Upper lobe of left lung (tissue), 6 donors: Measurements from ENCODE around the gene ARAP2. TPM values are rescaled to one million over a fixed set of nuclear protein-coding genes. Genes with fewer than 3 reads are reported as not detected.

Source experiments
- ATAC-seq, 2 donors: fragments of 200-7000 bp; cut with Tn5 transposase; one replicate each; pipeline ENCODE4 v1.9.1; 2022; ENCODE audit warnings: mild to moderate bottlenecking in 2 of 2, moderate library complexity in 2 of 2; ENCODE audit not compliant: low FRiP score in 2 of 2
- DNase-seq, 2 donors: peaks; one replicate each; pipeline ENCODE4 v3.0.0-alpha.2; 2019 to 2020
- H3K27ac ChIP-seq, 4 donors: fragments of 200-600 bp; sonication (generic); one replicate each; pipeline ENCODE4 v1.5.1; 2016 to 2019
- H3K27me3 ChIP-seq, 4 donors: fragments of 200-600 bp; sonication (generic); one replicate each; pipeline ENCODE4 v1.5.1; 2017 to 2019
- H3K36me3 ChIP-seq, 4 donors: fragments of 200-600 bp; sonication (generic); one replicate each; pipeline ENCODE4 v1.5.1; 2016 to 2019
- H3K4me1 ChIP-seq, 4 donors: fragments of 200-600 bp; sonication (generic); one replicate each; pipeline ENCODE4 v1.5.1; 2018 to 2019
- H3K4me3 ChIP-seq, 4 donors: fragments of 200-600 bp; sonication (generic); one replicate each; pipeline ENCODE4 v1.5.1; 2017 to 2019; ENCODE audit warnings: mild to moderate bottlenecking in 2 of 4, moderate library complexity in 1 of 4
- H3K9me3 ChIP-seq, 4 donors: fragments of 200-600 bp; sonication (generic); one replicate each; pipeline ENCODE4 v1.5.1; 2018 to 2019
- CTCF ChIP-seq, 6 experiments: fragments of 450-650 bp in 4 of 6; fragments of 200-600 bp in 2 of 6; sonication (generic) in 2 of 6; IDR thresholded peaks; one replicate each; pipeline ENCODE4 v1.5.1; 2016 to 2019; ENCODE audit warnings: antibody characterized with exemption in 6 of 6
- EP300 ChIP-seq, 4 donors: sonication (generic); formaldehyde crosslinking; IDR thresholded peaks; one replicate each; pipeline ENCODE4 v1.5.1; 2017; ENCODE audit warnings: antibody characterized with exemption in 4 of 4, control low read depth in 2 of 4
- POLR2A ChIP-seq, 4 donors: fragments of 450-650 bp; IDR thresholded peaks; one replicate each; pipeline ENCODE4 v1.5.1; 2016 to 2017; ENCODE audit warnings: antibody characterized with exemption in 4 of 4, mild to moderate bottlenecking in 2 of 4
- POLR2AphosphoS5 ChIP-seq, 2 donors: sonication (generic); formaldehyde crosslinking; IDR thresholded peaks; one replicate each; pipeline ENCODE4 v1.5.1; 2017; ENCODE audit warnings: antibody characterized with exemption in 2 of 2
- WGBS, 2 donors: methylation state at CpG; one replicate each; pipeline ENCODE4 v1.1.5; 2017 to 2018; 5-methylcytosine and 5-hydroxymethylcytosine counted together
- total RNA-seq, 6 donors: library from RNA; depleted of rRNA in 4 of 6; stranded (reverse); fragments of >200 nt in 4 of 6; gene quantifications; one replicate each; pipeline versions ENCODE4 v1.1.0 to v1.2.1, GENCODE V29; 2016 to 2021
- donor health status: DM: no; HTN: no; CAD: no; lungs with moderate emphysema.
- donor health status: DM: no; HTN: yes; CAD: no; lungs with severe emphysema.

The ARAP2 gene
- total RNA-seq, 6 donors from 2014 or later, result 35.6 to 270 (median 95.2) TPM

GRCh38 chr4:36172656-36173055, 71.7 kb downstream of the ARAP2 start:
- ATAC-seq (no peak), DNase-seq (no peak)
- no peak overlapping the region for H3K4me3 ChIP-seq
- H3K27ac ChIP-seq, result no peak overlapping the region
- H3K9me3 ChIP-seq, result no peaks in the 10 kb centered on the region
- H3K27me3 ChIP-seq, result no peaks in the 10 kb centered on the region
- TF ChIP-seq CTCF (IDR thresholded peaks at IDR 0.05) (no peak), POLR2A (IDR thresholded peaks at IDR 0.05) (no peak), EP300 (IDR thresholded peaks at IDR 0.05) (no peak)
- WGBS, 2 donors, result 87 to 92% methylated on average over 2 of the region's 2 CpGs
- peaks cover 0 to 3% (median 0%) of the 10 kb centered on the region in 4 donors for H3K36me3 ChIP-seq
- H3K4me1 ChIP-seq, result no peaks in the 10 kb centered on the region

- peaks cover 0 to 13% (median 2%) of the 10 kb centered on the region in 4 donors for H3K36me3 ChIP-seq
- WGBS, 2 donors, result 88 to 90% methylated on average over 6 of the region's 6 CpGs
- ATAC-seq (no peak), DNase-seq (no peak)
- H3K27me3 ChIP-seq, result no peaks in the 10 kb centered on the region
- no peaks in the 10 kb centered on the region for H3K4me1 ChIP-seq
- no peak overlapping the region for H3K4me3 ChIP-seq
- no peaks in the 10 kb centered on the region for H3K9me3 ChIP-seq
- no peak for TF ChIP-seq CTCF (IDR thresholded peaks at IDR 0.05)
- no peak for TF ChIP-seq POLR2A (IDR thresholded peaks at IDR 0.05)
- TF ChIP-seq EP300 (IDR thresholded peaks at IDR 0.05), result no peak
- no peak overlapping the region for H3K27ac ChIP-seq
Observed at GRCh38 chr4:36168127-36168878, 76.0 kb downstream of the ARAP2 start.

GRCh38 chr4:36165631-36166005, 78.7 kb downstream of the ARAP2 start:
- no peak for DNase-seq
- ATAC-seq, result no peak
- TF ChIP-seq EP300 (IDR thresholded peaks at IDR 0.05) (no peak), POLR2AphosphoS5 (IDR thresholded peaks at IDR 0.05) (no peak), POLR2A (IDR thresholded peaks at IDR 0.05) (no peak), CTCF (IDR thresholded peaks at IDR 0.05) (no peak)
- H3K4me3 ChIP-seq, result no peak overlapping the region
- peaks cover 0 to 29% (median 2%) of the 10 kb centered on the region in 4 donors for H3K36me3 ChIP-seq
- 54 to 60% methylated on average over 2 of the region's 2 CpGs for WGBS, 2 donors
- H3K27me3 ChIP-seq, result no peaks in the 10 kb centered on the region
- H3K9me3 ChIP-seq, result no peaks in the 10 kb centered on the region
- no peaks in the 10 kb centered on the region for H3K4me1 ChIP-seq
- no peak overlapping the region for H3K27ac ChIP-seq

- Histone ChIP-seq H3K9me3 (no peaks in the 10 kb centered on the region), H3K4me3 (no peak overlapping the region), H3K36me3 (peaks cover 0 to 31% (median 2%) of the 10 kb centered on the region in 4 donors), H3K4me1 (no peaks in the 10 kb centered on the region), H3K27me3 (no peaks in the 10 kb centered on the region), H3K27ac (no peak overlapping the region)
- DNase-seq (no peak), ATAC-seq (no peak)
- WGBS, 2 donors, result 81 to 85% methylated on average over 4 of the region's 4 CpGs
- TF ChIP-seq POLR2AphosphoS5 (IDR thresholded peaks at IDR 0.05) (no peak), POLR2A (IDR thresholded peaks at IDR 0.05) (no peak), CTCF (IDR thresholded peaks at IDR 0.05) (no peak), EP300 (IDR thresholded peaks at IDR 0.05) (no peak)
Observed at GRCh38 chr4:36164900-36165630, 79.2 kb downstream of the ARAP2 start.
